ENCODE measurements around the gene BTD.

Gene BTD

GRCh38 chr3:15630646-15631350, 29.3 kb downstream of the BTD start:
- no peak for TF ChIP-seq EZH2phosphoT487 (IDR thresholded peaks at IDR 0.05; ENCODE audit: borderline replicate concordance, low read length)
- TF ChIP-seq, protein P1, sequence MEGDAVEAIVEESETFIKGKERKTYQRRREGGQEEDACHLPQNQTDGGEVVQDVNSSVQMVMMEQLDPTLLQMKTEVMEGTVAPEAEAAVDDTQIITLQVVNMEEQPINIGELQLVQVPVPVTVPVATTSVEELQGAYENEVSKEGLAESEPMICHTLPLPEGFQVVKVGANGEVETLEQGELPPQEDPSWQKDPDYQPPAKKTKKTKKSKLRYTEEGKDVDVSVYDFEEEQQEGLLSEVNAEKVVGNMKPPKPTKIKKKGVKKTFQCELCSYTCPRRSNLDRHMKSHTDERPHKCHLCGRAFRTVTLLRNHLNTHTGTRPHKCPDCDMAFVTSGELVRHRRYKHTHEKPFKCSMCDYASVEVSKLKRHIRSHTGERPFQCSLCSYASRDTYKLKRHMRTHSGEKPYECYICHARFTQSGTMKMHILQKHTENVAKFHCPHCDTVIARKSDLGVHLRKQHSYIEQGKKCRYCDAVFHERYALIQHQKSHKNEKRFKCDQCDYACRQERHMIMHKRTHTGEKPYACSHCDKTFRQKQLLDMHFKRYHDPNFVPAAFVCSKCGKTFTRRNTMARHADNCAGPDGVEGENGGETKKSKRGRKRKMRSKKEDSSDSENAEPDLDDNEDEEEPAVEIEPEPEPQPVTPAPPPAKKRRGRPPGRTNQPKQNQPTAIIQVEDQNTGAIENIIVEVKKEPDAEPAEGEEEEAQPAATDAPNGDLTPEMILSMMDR (IDR thresholded peaks at IDR 0.05; ENCODE audit: low read depth, low read length, poor library complexity, severe bottlenecking): no peak
- no peaks in the 10 kb centered on the region for H4K20me1 ChIP-seq (ENCODE audit: control insufficient read depth, insufficient read depth, low read depth, low read length)
- H3K36me3 ChIP-seq (ENCODE audit: control insufficient read depth, low read length): no peaks in the 10 kb centered on the region
- peak overlapping the region; percentile 52 for H3K4me2 ChIP-seq (ENCODE audit: low read length)
- H3K4me1 ChIP-seq (ENCODE audit: control insufficient read depth, low read length): peaks cover 9% of the 10 kb centered on the region
- H3K9me2 ChIP-seq (replicated peaks; ENCODE audit: control insufficient read depth, low read length): no peaks in the 10 kb centered on the region
- H3K4me3 ChIP-seq (ENCODE audit: low read length): no peak overlapping the region
- H3F3A ChIP-seq (ENCODE audit: control insufficient read depth, insufficient read depth): no peaks in the 10 kb centered on the region
- no peak overlapping the region for H3K27ac ChIP-seq (ENCODE audit: low read depth, low read length)
- no peaks in the 10 kb centered on the region for H3K27me3 ChIP-seq (ENCODE audit: control insufficient read depth, low read length)
- H3K79me2 ChIP-seq (ENCODE audit: control insufficient read depth, low read length): no peaks in the 10 kb centered on the region
- H3K9me3 ChIP-seq (ENCODE audit: control insufficient read depth, insufficient read depth, low read length): no peaks in the 10 kb centered on the region

- Histone ChIP-seq H3K9me3 (ENCODE audit: control insufficient read depth, insufficient read depth, low read length) (no peaks in the 10 kb centered on the region), H3K27ac (ENCODE audit: low read depth, low read length) (no peak overlapping the region)
- TF ChIP-seq, protein P1 (IDR thresholded peaks at IDR 0.05; ENCODE audit: low read depth, low read length, poor library complexity, severe bottlenecking): no peak
- no peak for TF ChIP-seq EZH2phosphoT487 (IDR thresholded peaks at IDR 0.05; ENCODE audit: borderline replicate concordance, low read length)
These were observed 30.1 kb downstream of the BTD start for GRCh38 chr3:15631426-15632211.

DNA sequence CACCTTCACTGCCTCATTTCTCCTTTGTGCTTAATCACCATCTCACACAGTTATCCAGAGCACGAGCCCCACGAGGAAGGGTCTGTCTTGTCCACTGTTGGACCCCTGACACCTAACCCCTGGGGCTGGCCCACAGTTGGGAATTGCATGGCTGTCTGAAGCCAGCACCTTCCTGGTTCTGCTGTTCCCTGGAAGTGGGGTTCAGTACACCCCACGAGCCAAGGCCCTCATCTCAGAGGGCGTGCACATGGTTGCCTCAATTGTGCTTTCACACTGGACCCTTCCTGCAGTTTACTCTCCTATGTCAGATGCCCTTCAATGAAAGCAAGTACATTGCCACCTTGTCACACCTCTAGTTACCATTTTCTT, 30.7 kb downstream of the BTD start:
- H3K4me1 ChIP-seq (ENCODE audit: control insufficient read depth, low read length): peaks cover 16% of the 10 kb centered on the region
- H3K4me2 ChIP-seq (ENCODE audit: low read length): no peak overlapping the region

More at GRCh38 chr3:15631426-15632211, 30.1 kb downstream of the BTD start:
- Histone ChIP-seq H4K20me1 (ENCODE audit: control insufficient read depth, insufficient read depth, low read depth, low read length) (no peaks in the 10 kb centered on the region), H3K79me2 (ENCODE audit: control insufficient read depth, low read length) (no peaks in the 10 kb centered on the region), H3K4me1 (ENCODE audit: control insufficient read depth, low read length) (peaks cover 16% of the 10 kb centered on the region), H3K27me3 (ENCODE audit: control insufficient read depth, low read length) (no peaks in the 10 kb centered on the region), H3F3A (ENCODE audit: control insufficient read depth, insufficient read depth) (no peaks in the 10 kb centered on the region), H3K36me3 (ENCODE audit: control insufficient read depth, low read length) (no peaks in the 10 kb centered on the region), H3K4me3 (ENCODE audit: low read length) (no peak overlapping the region), H3K4me2 (ENCODE audit: low read length) (no peak overlapping the region), H3K9me2 (replicated peaks; ENCODE audit: control insufficient read depth, low read length) (no peaks in the 10 kb centered on the region)

More for the DNA sequence above, 30.7 kb downstream of the BTD start:
- H3F3A ChIP-seq (ENCODE audit: control insufficient read depth, insufficient read depth): no peaks in the 10 kb centered on the region
- H3K27me3 ChIP-seq (ENCODE audit: control insufficient read depth, low read length): no peaks in the 10 kb centered on the region
- H3K79me2 ChIP-seq (ENCODE audit: control insufficient read depth, low read length): no peaks in the 10 kb centered on the region
- no peak overlapping the region for H3K4me3 ChIP-seq (ENCODE audit: low read length)
- H3K36me3 ChIP-seq (ENCODE audit: control insufficient read depth, low read length): no peaks in the 10 kb centered on the region
- no peaks in the 10 kb centered on the region for H4K20me1 ChIP-seq (ENCODE audit: control insufficient read depth, insufficient read depth, low read depth, low read length)
- TF ChIP-seq, protein P1 (IDR thresholded peaks at IDR 0.05; ENCODE audit: low read depth, low read length, poor library complexity, severe bottlenecking): no peak
- no peak for TF ChIP-seq EZH2phosphoT487 (IDR thresholded peaks at IDR 0.05; ENCODE audit: borderline replicate concordance, low read length)
- no peaks in the 10 kb centered on the region for H3K9me3 ChIP-seq (ENCODE audit: control insufficient read depth, insufficient read depth, low read length)
- no peak overlapping the region for H3K27ac ChIP-seq (ENCODE audit: low read depth, low read length)
- H3K9me2 ChIP-seq (replicated peaks; ENCODE audit: control insufficient read depth, low read length): no peaks in the 10 kb centered on the region

All from DOHH2 (cell line).